Tongue (tissue), 2 donors: ENCODE data around the gene SLC25A21. TPM values are rescaled to one million over a fixed set of nuclear protein-coding genes. Genes with fewer than 3 reads are reported as not detected.

Experiments
- DNase-seq: peaks from one replicate; pipeline ENCODE4 v3.0.0-alpha.2; 2015
- total RNA-seq: library from RNA; depleted of rRNA; stranded (reverse); fragments of >200 nt; gene quantifications from one replicate; pipeline ENCODE4 v1.2.3, GENCODE V29; 2014

SLC25A21 gene
- total RNA-seq, 1 donor from 2014 or later, result 1.3 TPM

DNA sequence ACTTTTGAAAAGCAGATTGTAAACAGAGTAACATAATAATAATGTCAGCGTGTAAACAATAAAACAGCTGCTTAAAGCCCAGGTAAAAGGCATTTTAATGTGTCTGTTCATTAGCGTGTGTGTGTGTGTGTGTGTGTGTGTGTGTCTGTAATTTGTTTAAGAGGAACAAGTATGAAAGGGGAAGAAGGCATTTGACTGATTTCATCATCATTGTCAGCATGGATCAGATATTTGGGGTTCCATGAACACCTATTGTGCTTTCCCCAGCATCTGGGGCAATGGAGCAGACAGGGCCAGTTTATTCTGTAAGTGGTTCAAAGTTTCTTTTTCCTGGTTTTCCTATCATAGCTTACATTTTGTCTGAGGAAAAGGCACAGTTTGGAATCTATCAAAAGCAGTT lies 28.9 kb downstream of the SLC25A21 start:
- DNase-seq, result no peak

DNA sequence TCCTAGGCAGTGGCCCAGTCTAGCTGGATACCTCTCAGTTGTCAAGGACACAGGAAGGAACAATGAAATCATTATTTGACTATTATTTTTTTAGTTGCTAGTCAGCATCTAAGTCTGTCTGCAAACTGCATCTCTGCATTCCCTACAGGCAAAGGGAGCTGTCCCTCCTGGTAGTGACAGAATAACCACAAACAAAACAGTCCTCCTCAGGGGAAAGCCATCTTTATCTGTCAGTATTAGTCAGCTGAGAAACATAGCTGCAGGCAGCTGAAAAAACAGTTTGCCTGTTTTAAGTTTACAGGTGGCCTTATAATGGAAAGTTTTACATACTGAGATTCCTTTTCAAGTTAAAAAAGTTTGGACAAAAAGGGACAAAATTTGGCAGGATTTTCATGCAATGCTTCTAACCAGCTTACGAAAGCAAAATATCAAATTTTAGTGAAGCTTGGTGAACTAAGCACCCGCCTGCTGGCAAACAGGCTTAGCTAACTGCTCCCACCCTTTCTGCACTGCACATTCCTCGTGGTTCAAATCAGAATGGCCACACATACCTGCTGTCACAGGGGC lies 29.5 kb downstream of the SLC25A21 start:
- peak; percentile 31 for DNase-seq

DNA sequence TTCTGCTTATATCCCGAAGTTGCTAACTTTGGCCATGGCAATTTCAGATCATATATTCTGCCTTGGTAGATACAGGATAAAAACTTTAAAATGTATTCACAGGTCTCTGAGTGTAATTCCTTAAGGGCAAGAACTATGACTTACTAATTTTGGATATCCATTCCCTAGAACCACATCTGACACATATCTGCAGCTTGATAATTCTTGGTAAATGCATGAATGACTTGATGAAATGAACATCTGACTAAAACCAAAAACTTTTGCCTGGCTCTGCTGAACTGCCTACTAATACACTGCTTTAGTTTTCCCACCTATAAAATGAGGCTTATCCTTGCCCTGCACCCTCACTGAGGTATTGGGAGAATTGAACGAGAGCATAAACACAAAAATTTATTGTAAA lies 32.2 kb downstream of the SLC25A21 start:
- DNase-seq, result no peak

DNA sequence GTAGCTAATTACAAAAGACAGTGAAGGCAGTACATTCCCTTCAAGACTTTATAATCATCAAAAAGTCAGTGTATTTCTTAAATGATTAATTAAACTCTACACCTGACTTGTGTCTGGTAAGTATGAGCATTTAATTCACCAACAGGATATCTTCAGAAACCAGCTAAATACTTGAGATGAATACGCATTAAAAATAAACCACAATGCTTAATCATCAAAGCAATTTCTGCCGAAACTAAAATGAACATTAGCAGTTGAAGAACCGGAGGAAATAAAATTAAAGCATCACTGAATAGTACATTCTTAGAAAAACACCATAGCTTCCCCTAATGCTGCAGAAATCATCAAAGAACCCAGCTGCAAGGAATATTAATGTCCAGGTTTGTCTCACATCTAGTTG lies 32.7 kb downstream of the SLC25A21 start:
- DNase-seq, result no peak

DNA sequence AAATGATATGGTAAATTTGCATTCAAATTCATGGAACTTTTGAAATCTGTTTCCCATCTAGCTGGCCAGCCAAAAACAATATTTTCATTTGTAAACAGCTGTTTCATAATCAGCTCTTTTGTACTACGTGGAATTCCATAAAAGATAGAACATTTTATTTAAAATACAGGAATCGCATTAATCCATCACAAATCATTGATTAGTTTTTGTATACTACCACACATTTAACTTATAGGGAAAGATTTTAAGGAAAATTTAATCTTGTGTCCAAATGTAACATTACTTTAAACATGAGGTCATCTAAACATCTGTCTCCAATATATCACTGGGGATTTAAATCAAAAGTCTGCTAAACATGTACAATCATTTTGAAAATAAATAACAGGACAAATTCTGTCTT lies 33.5 kb downstream of the SLC25A21 start:
- DNase-seq, result peak; percentile 21

DNA sequence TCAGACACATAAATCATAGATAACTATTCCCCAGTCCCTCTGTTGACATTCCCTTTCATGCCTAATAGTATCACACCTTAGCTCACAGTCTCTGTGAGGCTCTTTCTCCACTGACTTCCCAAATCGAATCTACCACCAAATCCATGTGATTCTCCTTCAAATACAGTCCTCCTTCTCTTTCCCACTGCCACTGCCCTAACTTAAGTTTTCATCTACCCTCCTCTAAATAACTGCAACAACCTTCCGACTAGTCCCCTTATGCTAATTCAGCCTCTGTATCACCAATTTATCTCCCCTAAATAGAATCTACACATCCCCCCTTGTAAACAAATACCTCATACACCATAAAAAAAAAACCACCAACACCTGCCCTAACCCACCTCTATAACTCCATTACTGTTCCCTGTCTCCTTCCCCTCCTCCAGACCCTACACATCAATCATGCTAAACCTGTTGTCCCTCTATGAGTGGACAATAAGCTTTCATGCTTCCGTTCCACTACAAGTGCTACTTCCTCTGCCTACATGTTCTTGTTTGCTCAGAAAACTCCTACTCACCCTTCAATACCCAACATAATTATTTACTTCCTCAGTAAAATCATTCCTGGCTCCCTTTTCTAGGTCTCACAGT lies 39.0 kb downstream of the SLC25A21 start:
- DNase-seq, result no peak

DNA sequence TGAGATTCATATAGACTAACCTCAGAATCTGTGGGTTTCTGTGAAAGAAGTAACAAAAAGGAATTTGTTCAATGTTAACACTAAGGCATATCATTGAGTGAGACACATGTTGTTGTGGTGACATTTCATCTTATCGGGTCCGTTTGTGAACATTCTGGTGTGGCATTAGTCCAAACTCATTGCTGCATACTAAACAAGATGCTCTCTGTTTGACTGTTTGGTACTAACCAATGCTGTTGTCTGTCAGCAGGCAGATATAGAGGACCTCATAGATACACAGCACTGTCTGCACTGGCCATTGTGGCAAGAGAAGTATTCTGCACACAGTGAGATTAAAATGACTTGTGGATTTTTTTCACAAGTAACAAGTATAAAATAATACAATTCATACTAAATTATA lies 41.2 kb downstream of the SLC25A21 start:
- no peak for DNase-seq

DNA sequence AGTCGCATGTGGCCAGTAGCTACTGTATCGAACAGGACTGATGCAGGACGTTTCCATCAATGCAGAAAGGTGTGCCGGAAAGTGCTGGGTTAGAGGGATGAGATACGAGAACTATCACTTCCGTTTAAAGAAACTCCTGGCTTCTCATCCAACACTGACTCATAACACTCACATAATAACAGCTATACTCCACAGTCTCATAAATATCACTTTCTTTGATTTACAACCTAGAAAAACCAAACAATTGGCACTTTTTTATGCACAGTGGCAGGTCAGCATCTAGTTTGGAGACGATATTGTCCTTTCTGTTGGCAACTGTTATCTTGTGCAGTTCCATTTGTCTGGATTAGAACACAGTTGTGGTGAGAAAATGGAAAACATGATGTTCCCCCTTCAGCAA lies 43.4 kb downstream of the SLC25A21 start:
- DNase-seq, result no peak

DNA sequence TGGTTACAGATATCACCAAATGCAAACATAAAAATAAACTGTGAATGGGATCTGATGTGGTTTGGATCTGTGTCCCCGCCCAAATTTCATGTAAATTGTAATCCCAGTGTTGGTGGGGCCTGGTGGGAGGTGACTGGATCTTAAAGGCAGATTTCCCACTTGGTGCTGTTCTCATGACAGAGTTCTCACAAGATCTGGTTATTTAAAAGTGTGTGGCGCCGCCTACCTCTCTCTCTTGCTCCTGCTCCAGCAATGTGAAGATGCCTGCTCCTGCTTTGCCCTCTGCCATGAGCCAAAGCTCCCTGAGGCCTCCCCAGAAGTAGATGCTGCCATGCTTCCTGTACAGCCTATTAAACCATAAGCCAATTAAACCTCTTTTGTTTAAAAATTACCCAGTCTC lies 47.8 kb downstream of the SLC25A21 start:
- DNase-seq, result no peak

DNA sequence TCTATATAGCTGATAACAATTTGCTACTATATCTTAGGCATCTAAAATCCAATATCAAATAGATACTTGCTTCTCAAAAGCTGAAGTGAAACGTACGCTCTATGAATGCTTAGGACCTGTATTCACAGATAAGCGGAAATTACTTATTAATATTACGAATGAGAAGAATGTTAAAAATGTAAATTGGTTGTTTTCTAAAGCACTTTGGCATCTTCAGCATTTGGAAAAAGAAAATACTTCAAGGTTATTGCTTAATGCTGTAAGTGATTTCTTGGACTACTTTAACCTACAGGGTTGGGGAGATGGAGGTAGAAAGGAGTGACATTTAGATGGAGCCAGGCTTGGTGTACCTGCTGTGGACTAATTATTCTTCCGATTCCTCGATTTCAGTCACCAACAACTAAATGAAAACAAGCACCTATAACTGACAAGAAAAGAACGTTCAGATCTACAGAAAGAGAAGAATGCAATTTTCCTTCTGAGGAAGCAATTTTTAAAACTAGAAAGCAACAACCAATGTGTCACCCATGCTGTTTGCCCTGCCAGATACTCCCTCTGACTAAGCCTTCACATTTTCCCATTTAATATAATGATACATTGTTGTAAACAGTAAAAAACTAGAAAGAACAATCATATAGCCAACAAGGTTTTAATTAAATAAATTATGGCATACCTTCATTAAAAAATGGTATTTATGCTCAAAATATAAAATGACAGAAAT lies 49.3 kb downstream of the SLC25A21 start:
- no peak for DNase-seq

DNA sequence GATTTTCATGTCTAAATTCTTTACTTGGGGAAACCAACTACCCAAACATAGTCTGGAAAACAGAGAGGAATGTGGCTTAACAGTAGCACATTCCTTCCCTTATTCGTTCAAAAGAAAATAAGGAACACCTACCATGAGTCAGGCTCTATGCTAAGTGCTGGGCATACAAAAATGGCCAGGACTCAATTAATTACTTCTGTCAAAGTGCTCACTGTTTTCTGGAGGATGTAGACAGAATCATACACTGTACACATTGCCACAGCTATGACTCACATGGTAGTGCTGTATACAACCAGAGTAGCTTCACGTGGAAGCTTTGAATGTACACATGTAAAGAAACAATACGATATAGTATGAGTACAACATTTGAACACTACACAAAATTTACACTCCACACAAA lies 50.1 kb downstream of the SLC25A21 start:
- DNase-seq, result no peak

DNA sequence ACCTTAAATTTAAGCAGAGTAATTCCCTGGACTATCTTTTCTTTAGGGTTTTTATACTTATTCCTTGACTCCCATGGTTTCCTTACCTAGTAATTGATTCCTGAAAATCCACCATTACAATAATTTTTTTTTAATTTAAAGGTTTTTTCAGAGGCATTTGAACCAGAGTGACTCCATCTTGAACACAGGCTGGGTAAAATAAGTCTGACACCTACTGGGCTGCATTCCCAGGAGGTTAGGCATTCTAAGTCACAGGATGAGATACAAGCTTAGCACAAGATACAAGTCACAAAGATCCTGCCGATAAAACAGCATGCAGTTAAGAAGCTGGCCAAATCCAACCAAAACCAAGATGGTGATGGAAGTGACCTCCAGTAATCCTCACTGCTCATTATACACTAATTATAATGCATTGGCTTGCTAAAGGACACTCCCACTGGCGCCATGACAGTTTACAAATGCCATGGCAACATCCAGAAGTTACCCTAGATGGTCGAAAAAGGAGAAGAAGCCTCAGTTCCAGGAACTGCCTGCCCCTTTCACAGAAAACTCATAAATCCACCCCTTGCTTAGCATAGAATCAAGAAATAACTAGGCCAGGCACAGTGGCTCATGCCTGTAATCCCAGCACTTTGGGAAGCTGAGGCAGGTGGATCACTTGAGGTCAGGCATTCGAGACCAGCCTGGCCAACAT lies 53.6 kb downstream of the SLC25A21 start:
- no peak for DNase-seq

DNA sequence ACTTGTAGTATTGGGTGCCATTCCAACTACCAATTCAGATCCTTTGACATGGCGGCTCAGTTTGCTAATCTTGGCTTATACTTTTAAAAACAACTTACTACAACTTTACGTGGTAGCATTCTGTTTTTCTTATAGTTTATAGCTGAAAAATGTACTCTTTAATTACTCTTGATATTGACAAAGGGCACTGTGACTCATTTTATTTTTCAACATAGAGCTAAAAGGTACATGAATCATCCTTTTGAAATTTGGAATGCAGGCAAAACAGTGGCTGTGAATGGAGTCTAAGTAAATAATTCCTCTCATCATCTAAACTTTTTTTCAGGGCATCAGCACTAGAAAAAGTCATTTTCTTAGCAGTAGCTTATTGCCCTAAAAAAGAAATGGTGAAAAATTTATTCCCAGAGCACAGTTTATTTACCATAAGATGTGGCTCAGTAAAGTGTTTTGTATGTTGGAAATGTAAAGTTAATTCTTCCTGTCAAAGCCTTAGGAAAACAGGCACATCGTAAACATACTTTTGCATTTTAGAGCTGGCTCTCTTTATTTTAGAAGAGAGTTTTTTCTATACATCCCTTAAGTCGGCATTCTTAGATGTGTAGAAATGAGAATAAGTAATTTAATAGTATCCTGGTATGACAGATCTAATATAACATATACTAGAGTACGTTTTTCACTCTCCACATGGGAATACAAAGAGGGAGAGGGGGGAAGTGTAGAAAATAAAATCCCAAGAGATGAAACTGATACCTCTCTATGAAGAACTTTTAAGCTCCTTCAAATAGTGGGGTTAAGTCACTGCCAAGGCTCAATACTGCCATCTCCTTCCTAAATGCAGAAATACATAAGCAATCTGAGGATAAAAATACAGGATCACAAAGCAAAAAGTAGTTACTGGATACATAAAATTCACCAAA lies 55.2 kb downstream of the SLC25A21 start:
- DNase-seq, result peak; percentile 56

DNA sequence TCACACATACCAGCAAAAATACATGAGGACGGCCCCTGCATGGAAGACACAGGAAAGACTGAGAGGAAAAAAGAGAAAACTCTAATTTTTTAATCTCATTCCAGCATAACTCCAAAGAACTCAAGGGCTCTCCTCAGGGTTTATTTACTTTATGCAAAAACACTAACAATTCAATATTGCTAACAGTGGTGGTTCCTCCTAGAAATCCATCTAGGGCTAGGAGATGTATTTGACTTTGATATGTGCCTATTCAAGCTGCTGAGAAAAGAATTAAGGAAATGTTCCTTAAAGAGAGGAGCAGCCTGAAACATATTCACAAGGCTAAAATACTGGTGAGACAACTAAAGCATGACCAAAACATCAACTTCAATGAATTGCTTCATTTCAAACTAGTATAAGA lies 57.0 kb downstream of the SLC25A21 start:
- DNase-seq, result no peak

DNA sequence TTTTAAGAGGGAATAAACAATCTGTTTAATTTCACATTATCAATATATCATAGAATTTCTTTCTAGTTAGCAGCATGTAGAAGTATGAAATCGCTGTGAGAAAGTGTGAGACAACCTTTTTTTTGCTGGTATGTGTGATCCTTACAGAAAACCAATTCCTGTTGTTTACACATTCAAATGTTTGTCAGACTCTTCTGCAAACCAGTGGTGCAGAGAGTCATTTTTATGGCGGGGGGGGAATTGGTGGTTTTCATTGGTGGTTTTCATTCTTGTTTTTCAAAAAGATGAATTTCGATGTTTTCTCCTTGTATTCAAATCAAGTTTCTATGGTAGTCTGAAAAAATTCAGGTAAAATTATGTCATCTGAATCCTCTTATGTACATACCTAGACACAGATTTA lies 57.8 kb downstream of the SLC25A21 start:
- no peak for DNase-seq

DNA sequence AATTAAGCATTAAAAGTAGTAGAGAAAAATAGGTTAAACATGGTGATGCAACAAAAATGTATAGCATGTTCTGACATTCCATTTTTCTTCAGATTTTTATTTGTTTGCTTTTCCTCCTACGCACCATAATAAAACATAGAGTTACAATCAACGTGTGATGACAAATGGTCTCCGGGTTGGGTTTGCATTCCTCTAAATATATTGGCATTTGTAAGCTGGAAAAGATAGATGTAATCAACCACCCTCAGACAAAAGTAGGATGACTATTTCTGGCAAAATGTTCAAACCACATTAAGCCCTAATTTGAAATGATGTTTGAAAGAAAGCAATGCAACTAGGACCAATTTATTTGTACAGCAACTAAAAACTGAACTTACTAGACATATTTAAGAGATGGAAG lies 58.4 kb downstream of the SLC25A21 start:
- no peak for DNase-seq

DNA sequence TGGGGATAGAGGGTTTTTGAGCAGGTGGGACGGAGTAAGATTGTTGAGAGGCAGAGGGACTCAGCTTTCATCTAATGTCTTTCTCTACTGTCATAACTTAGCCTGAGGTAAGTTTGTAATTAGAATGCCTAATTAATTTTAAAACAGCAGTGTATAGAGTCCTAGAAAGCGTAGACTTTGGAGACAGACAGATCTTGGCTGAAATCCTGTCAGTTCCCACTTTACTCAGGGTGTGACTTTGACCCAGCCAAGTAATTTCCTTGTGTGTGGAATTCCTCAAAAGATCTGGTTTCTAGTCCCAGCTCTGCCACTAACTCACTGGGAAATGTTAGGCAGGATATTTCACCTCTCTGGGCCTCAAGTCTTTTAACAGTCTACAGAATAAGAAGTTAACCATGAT lies 74.3 kb downstream of the SLC25A21 start:
- DNase-seq, result no peak

DNA sequence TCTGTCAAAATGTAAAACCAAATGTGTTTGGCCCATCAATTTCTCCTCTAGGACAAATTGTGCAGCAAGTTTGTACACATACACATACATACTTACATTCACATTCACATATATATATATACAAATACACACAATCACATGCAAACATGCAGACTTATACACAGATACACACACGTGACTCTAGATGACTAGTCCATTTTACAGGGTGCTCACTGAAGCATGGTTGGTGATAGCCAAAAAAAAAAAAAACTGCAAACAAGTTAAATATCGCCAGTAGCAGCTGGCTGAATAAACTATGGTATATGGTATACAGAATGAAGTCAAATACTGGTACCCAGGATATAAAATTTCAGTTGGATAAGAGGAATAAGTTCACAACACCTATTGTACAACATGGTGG lies 77.9 kb downstream of the SLC25A21 start:
- no peak for DNase-seq

DNA sequence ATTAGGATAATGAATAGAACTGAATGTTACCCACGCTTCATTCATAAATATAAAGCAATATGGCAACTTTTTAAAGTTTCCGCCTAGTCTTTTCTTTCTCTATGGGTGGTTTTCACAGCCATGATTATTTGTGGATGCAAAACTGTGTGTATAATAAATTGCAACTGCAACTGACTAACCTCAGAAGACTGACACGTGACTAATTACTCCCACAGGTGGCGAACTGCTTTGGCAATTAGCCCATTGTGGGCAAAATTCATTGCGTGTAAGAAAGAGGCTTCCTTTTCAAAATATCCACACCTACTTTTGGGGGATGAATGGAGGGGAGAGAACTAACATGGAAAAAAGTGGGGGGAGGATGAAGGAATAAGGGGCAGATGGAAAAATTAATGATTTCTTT lies 79.0 kb downstream of the SLC25A21 start:
- DNase-seq, result no peak

DNA sequence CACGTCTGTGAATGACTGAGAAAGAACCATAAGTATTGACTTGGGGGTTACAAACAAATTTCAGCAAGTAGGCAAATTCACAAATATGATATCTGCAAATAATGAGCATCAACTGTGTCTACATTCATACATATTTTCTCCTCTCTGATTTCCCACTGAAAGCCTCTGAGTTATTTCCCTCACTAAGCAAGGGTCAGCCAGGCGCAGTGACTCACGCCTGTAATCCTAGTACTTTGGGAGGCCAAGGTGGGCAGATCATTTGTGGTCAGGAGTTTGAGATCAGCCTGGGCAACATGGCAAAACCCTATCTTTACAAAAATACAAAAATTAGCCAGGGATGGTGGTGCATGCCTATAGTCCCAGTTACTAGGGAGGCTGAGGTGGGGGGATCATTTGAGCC lies 80.8 kb downstream of the SLC25A21 start:
- no peak for DNase-seq

DNA sequence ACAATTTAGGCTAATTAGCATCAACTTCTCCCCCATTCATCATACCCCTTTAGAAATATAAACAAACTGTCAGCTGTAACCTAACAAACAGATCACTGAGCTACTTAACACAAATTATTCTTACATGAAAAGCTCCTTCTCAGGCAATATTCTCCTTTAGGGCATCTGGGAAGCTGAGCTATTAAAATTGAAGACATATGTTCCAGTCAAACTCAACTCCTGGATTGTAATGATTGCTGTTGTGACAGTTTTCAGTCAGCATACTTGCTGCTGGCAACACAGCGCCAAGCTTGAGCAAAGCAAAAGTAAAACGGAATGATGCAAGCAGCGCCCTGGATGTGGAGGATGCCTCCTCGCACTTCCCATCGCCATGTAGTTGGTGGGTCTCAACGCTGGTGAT lies 82.4 kb downstream of the SLC25A21 start:
- no peak for DNase-seq

DNA sequence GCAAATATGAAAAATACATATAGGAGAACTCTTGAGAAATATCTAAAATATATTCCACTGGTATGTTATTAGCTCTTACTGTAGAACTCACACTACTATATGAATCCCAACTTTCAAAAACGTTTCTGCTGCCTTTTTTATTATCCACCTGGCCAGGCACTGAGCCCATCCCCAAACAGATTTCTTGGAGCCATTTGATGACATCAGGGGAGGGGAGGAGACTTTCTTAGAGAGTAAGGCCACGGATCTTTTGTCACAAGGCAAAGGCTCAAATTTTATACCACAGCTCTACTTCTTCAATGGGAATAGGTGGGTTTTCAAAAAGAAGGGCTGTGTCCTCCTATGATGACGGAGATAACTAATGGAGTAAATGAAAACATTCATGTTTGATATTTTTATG lies 83.0 kb downstream of the SLC25A21 start:
- no peak for DNase-seq
